ENCODE results near the gene ITPR1.

DNA sequence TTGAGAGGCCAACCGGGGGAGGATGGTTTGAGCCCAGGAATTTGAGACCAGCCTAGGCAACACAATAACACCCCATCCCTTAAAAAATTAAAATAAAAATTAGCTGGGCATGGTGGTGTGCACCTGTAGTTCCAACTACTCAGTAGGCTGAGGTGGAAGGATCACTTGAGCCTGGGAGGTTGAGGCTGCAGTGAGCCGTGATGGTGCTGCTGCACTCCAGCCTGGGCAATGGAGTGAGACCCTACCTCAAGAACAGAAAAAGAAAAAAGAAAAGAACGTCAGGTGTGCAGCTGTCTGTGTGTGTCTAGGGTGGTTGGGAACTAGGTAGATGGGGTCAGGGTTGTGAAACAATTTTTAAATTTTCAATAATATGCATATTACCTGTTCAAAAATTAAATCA is 389.9 kb downstream of the ITPR1 start:
- TF ChIP-seq YY1 (IDR thresholded peaks at IDR 0.05; ENCODE audit: insufficient read depth, insufficient read length), result no peak
- no peak for TF ChIP-seq ZNF274 (IDR thresholded peaks at IDR 0.05; ENCODE audit: low read depth, low read length)
- TF ChIP-seq SUZ12 (IDR thresholded peaks at IDR 0.05; ENCODE audit: extremely low read depth, insufficient read depth, insufficient read length), result no peak
